ENCODE measurements around the gene MGMT.

DNA sequence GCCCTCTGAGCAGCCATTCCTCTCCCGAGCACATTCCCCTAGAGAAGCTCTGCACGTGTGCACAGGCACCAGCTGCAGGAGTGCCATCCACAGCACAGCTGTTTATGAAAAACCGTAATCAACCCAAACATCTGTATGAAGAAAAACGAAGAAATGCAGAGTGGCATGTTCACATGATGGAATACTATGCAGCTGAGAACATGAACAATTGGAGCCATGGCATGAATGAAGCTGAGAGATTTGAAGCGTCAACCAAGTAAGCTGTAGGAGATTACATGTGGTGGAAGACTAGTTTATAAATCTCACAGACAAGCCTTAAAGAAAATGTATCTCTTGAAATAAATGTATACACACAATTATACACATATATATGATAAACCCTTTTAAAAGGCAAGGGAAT lies 320.5 kb downstream of the MGMT start:
- TF ChIP-seq, protein P1, sequence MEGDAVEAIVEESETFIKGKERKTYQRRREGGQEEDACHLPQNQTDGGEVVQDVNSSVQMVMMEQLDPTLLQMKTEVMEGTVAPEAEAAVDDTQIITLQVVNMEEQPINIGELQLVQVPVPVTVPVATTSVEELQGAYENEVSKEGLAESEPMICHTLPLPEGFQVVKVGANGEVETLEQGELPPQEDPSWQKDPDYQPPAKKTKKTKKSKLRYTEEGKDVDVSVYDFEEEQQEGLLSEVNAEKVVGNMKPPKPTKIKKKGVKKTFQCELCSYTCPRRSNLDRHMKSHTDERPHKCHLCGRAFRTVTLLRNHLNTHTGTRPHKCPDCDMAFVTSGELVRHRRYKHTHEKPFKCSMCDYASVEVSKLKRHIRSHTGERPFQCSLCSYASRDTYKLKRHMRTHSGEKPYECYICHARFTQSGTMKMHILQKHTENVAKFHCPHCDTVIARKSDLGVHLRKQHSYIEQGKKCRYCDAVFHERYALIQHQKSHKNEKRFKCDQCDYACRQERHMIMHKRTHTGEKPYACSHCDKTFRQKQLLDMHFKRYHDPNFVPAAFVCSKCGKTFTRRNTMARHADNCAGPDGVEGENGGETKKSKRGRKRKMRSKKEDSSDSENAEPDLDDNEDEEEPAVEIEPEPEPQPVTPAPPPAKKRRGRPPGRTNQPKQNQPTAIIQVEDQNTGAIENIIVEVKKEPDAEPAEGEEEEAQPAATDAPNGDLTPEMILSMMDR (conservative IDR thresholded peaks at IDR 0.05) = no peak
- TF ChIP-seq EZH2 (IDR thresholded peaks at IDR 0.05; ENCODE audit: low read depth) = no peak

Data from PC-9 (cell line).